Measurements from ENCODE around the gene SGMS1.
"Not testable (repeated sequence)": the region's sequence is repeated elsewhere in the genome, so short reads cannot be mapped to it uniquely, and the experiment has no call there.

The SGMS1 gene

DNA sequence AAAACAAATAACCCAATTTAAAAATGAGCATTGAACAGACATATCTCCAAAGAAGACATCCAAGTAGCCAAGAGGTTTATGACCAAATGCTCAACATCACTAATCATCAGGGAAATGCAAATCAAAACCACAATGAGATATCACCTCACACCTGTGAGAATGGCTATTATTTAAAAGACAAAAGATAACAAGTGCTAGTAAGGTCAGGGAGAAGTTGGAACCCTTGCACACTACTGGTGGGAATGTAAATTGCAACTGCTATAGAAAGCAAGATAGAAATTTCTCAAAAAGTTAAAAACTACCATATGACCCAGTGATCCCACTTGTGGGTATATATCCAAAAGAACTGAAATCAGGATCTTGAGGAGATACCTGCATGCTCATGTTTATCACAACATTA is 49.5 kb downstream of the SGMS1 start:
- Mint-ChIP-seq H3K9me3 (no peaks in the 10 kb centered on the region), H3K4me3 (no peak overlapping the region), H3K27me3 (ENCODE audit: low read depth) (no peaks in the 10 kb centered on the region), H3K27ac (no peak overlapping the region), H3K36me3 (ENCODE audit: low read depth) (no peaks in the 10 kb centered on the region), H3K4me1 (ENCODE audit: low read depth) (peaks cover 11% of the 10 kb centered on the region)

DNA sequence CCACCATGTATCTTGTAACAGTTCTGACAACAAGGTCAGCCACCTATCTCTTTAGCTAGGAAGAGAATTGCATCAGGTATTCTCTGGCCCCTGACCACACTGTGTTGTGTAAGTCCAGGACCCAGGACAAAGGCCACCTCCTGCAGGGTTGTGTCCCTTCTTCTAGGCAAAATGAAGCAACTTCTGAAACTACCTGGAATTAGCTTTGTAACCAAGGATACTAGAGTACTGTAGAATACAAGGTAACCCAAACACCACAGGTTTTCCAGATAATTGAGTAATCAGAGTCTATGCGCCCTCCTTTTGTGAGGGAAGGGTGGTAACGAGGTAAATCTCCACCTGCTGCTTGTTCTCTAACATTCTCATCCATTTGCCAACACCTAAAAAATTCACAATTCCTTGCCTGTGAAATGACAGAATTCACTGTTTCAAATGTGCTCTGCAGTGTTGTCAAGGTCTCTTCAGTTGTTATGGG is 51.7 kb downstream of the SGMS1 start:
- Mint-ChIP-seq H3K27me3 (ENCODE audit: low read depth) (no peaks in the 10 kb centered on the region), H3K27ac (no peak overlapping the region), H3K4me3 (no peak overlapping the region), H3K36me3 (ENCODE audit: low read depth) (no peaks in the 10 kb centered on the region), H3K9me3 (no peaks in the 10 kb centered on the region), H3K4me1 (ENCODE audit: low read depth) (peaks cover 7% of the 10 kb centered on the region)

DNA sequence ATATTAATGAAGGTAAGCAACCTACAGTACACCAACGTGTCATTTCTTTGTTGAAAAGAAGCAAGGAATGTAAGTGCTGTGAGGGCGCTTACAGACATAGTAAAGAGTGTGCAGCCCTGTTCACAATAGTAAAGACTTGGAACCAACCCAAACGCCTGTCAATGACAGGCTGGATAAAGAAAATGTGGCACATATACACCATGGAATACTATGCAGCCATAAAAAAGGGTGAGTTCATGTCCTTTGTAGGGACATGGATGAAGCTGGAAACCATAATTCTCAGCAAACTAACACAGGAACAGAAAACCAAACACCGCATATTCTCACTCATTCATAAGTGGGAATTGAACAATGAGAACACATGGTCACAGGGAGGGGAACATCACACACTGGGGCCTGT is 55.0 kb downstream of the SGMS1 start:
- not testable (repeated sequence) for H3K4me3 Mint-ChIP-seq; H3K9me3 Mint-ChIP-seq; H3K27ac Mint-ChIP-seq; H3K27me3 Mint-ChIP-seq (ENCODE audit: low read depth); H3K4me1 Mint-ChIP-seq (ENCODE audit: low read depth); H3K36me3 Mint-ChIP-seq (ENCODE audit: low read depth)

DNA sequence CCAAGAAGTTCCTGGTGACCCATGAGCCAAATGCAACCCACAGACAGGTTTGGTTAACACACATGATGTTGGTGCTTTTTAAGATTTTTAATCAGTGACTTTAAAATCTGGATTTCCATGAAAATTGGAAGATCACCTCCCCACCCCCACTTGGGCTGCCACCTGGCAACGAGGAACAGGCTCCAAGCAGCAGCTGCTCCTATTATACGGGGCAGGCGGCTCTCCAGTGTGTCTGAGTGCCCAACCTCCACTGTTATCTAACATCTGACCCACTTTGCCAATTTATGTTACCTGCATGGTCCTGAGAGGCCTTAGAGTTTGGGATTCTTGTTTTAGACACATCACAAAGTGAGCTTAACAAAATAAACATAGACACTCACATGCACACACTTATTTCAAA is 56.4 kb downstream of the SGMS1 start:
- H3K4me3 Mint-ChIP-seq: no peak overlapping the region
- no peaks in the 10 kb centered on the region for H3K9me3 Mint-ChIP-seq
- no peaks in the 10 kb centered on the region for H3K27me3 Mint-ChIP-seq (ENCODE audit: low read depth)
- no peak overlapping the region for H3K27ac Mint-ChIP-seq
- peaks cover 2% of the 10 kb centered on the region for H3K36me3 Mint-ChIP-seq (ENCODE audit: low read depth)
- no peaks in the 10 kb centered on the region for H3K4me1 Mint-ChIP-seq (ENCODE audit: low read depth)

DNA sequence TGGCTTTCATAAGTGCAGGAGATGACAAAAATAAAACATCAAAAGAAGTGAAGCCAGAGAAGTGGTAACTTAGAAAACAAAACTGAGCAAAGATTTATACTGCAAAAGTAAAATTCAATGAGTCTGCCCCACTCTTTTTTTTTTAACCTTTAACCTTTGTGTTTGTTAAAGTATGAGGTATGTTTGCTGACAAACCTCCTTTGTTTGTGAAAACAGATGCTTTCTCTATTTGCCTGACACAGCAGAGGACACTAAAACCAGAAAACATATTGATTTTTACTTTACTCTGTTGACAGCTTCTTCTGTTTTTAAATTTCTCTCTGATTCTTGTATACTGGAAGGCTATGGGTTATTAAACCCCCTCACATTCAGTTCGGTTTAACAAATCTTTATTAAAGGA is 57.6 kb downstream of the SGMS1 start:
- Mint-ChIP-seq H3K27ac (no peak overlapping the region), H3K27me3 (ENCODE audit: low read depth) (no peaks in the 10 kb centered on the region)

DNA sequence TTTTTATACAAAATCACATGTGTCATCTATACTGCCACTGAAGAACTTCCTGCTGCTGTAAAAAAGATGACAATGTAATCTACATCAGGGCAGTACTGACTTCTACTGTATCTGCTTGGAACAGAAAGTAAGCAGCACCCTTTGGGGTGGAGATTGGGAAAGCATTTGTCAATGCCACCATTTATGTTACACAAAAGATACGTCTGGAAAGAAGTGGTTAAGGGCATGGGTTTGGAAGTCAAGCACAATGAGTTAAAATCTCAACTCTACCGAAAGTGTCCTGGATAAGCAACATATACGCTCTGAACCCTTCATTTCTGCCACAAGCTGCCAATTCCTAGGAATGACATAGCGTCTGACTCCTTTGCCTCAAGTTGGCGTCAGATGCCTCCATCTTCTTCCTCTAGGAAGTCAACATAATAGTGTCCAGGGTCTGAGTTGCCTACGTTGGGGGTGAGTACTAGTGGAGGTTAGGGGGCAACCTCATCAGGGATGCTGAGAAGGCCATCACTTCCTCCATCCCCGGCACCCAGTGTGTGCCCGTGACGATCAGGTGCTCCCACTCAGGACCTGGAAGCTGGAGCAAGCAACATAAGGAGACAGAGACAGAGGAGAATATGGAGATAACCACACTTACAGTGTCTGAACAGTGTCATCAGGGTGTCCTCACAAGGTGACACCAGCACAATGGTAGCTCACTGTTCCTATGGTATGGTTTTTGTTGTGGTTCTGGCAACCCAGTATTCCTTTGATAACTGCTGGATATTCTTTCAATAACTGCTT is 58.3 kb downstream of the SGMS1 start:
- Mint-ChIP-seq H3K27me3 (ENCODE audit: low read depth) (no peaks in the 10 kb centered on the region), H3K4me3 (no peak overlapping the region), H3K4me1 (ENCODE audit: low read depth) (peaks cover 6% of the 10 kb centered on the region), H3K27ac (no peak overlapping the region), H3K9me3 (no peaks in the 10 kb centered on the region), H3K36me3 (ENCODE audit: low read depth) (peaks cover 2% of the 10 kb centered on the region)

More for the DNA sequence above, 57.6 kb downstream of the SGMS1 start:
- H3K4me3 Mint-ChIP-seq: no peak overlapping the region
- no peaks in the 10 kb centered on the region for H3K9me3 Mint-ChIP-seq
- peaks cover 2% of the 10 kb centered on the region for H3K36me3 Mint-ChIP-seq (ENCODE audit: low read depth)
- H3K4me1 Mint-ChIP-seq (ENCODE audit: low read depth): peaks cover 6% of the 10 kb centered on the region

DNA sequence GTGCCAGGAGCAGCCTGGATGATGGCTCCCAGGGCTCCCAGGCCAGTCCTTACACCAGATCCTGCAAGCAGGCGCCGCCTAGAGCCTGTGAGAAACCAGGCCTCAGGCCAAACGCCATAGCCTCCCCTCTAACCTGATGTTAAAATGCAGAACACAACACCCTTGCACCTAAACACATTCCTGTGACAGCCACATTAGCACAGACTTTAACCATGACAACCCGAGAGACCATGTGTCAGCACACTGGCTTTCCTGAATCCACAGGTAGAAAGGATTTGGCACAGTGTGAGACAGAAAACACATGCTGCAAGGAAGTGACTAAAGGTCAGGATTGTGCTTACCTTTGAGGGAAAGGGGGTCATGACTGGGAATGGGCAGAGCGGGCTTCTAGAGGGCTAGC is 59.9 kb downstream of the SGMS1 start:
- Mint-ChIP-seq H3K4me3 (no peak overlapping the region), H3K27me3 (ENCODE audit: low read depth) (no peaks in the 10 kb centered on the region), H3K36me3 (ENCODE audit: low read depth) (peaks cover 2% of the 10 kb centered on the region), H3K9me3 (no peaks in the 10 kb centered on the region), H3K27ac (no peak overlapping the region), H3K4me1 (ENCODE audit: low read depth) (peaks cover 6% of the 10 kb centered on the region)

DNA sequence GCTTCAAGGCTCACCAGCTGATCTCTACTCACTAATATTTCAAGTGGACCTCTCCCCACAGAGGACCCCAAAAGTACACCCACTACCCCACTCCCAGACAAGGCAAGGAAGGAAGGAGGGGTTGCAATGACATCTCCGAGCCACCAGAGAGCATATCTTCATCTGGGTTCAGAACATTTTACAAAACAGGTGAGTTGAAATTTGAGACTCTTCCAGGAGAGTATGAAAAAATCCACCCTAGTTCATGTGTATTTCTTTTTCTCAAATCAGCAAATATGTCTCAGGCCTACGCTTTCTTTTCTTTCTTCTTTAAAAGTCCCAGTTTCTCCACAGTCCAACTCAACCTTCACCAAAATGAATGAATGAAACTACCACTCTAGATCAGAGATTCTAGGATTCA is 61.9 kb downstream of the SGMS1 start:
- H3K4me1 Mint-ChIP-seq (ENCODE audit: low read depth): peaks cover 6% of the 10 kb centered on the region
- H3K36me3 Mint-ChIP-seq (ENCODE audit: low read depth): peaks cover 2% of the 10 kb centered on the region
- H3K27ac Mint-ChIP-seq: no peak overlapping the region
- H3K4me3 Mint-ChIP-seq: no peak overlapping the region
- H3K9me3 Mint-ChIP-seq: no peaks in the 10 kb centered on the region
- H3K27me3 Mint-ChIP-seq (ENCODE audit: low read depth): no peaks in the 10 kb centered on the region

DNA sequence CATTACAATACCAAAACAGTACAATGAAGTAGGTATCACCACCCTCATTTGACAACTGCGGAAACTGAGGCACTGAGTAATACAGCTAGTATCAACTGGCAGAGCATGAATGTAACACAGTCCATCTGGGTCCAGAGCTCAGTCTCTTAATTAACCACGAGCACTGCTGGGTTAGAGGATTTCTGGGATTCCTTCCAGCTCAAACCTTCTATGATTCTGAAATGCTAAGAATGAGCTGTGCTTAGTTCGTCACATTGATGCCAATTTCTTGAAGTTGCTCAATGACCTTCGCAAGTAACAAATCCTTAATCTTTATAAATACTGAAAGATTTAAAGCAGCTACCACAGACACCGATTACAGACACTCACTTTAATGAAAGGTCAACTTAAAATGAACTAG is 62.5 kb downstream of the SGMS1 start:
- Mint-ChIP-seq H3K9me3 (no peaks in the 10 kb centered on the region), H3K27me3 (ENCODE audit: low read depth) (no peaks in the 10 kb centered on the region), H3K36me3 (ENCODE audit: low read depth) (peaks cover 4% of the 10 kb centered on the region), H3K4me3 (no peak overlapping the region), H3K4me1 (ENCODE audit: low read depth) (peaks cover 7% of the 10 kb centered on the region), H3K27ac (no peak overlapping the region)

DNA sequence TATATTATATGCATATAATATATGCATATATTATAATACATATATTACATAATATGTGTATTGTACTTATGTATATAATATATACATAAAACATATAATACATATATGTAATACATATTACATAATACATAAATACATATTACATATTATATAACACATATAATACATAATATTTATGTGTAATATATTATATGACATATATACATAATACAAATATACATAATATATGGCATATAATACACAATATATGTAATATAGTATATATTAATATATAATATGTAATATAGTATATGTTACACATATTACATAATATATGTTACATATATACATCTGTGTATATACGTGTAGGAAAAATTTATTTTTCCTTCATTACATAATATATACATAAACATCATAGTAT is 63.4 kb downstream of the SGMS1 start:
- peaks cover 8% of the 10 kb centered on the region for H3K4me1 Mint-ChIP-seq (ENCODE audit: low read depth)
- H3K27ac Mint-ChIP-seq: no peak overlapping the region
- peaks cover 2% of the 10 kb centered on the region for H3K36me3 Mint-ChIP-seq (ENCODE audit: low read depth)
- no peaks in the 10 kb centered on the region for H3K27me3 Mint-ChIP-seq (ENCODE audit: low read depth)
- no peak overlapping the region for H3K4me3 Mint-ChIP-seq
- H3K9me3 Mint-ChIP-seq: no peaks in the 10 kb centered on the region

DNA sequence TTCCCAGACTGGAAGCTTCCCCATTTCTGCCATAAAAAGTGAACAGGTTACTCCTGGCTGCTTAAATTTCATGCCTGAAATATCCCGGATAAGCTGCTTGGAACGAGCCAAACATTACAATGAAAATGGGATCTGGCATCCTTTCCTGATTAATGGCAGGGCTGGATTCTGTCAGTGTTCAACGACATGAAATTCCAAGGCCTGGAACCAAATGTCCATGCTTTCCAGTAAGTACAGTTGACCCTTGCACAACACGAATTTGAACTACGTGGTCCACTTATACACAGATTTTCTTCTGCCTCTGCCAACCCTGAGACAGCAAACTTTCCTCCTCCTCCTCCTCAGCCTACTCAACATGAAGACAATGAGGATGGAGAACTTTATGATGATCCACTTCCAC is 65.4 kb downstream of the SGMS1 start:
- H3K4me3 Mint-ChIP-seq: no peak overlapping the region
- H3K36me3 Mint-ChIP-seq (ENCODE audit: low read depth): peaks cover 2% of the 10 kb centered on the region
- H3K4me1 Mint-ChIP-seq (ENCODE audit: low read depth): peaks cover 9% of the 10 kb centered on the region
- no peaks in the 10 kb centered on the region for H3K9me3 Mint-ChIP-seq
- H3K27me3 Mint-ChIP-seq (ENCODE audit: low read depth): no peaks in the 10 kb centered on the region
- H3K27ac Mint-ChIP-seq: no peak overlapping the region

DNA sequence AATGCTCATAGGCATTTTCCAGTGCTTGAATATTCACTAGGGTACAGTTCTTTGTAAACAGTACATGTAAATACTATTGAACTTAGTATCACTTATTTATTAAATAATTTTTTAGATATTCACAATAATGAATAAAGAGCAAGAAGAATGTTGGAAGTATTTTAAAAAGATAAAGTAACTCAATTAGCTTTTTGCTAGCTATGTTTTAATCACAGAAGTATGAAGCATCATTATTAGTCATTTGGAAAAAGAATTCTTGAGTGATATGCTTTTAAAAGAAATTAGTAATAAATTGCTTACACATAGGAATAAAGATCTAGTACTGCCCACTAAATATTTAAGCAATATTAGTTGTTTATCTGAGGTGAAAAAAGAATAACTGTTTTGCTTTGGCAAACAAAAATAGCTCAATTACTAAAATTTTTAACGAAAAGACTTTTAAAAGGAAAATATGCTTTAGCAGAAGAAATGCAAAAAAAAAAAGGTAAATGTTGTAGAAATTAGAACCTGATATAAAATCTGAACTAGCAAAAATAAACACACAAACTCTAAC is 66.5 kb downstream of the SGMS1 start:
- no peaks in the 10 kb centered on the region for H3K27me3 Mint-ChIP-seq (ENCODE audit: low read depth)
- H3K9me3 Mint-ChIP-seq: no peaks in the 10 kb centered on the region
- peaks cover 15% of the 10 kb centered on the region for H3K4me1 Mint-ChIP-seq (ENCODE audit: low read depth)
- H3K4me3 Mint-ChIP-seq: no peak overlapping the region
- H3K27ac Mint-ChIP-seq: no peak overlapping the region
- H3K36me3 Mint-ChIP-seq (ENCODE audit: low read depth): peaks cover 2% of the 10 kb centered on the region

DNA sequence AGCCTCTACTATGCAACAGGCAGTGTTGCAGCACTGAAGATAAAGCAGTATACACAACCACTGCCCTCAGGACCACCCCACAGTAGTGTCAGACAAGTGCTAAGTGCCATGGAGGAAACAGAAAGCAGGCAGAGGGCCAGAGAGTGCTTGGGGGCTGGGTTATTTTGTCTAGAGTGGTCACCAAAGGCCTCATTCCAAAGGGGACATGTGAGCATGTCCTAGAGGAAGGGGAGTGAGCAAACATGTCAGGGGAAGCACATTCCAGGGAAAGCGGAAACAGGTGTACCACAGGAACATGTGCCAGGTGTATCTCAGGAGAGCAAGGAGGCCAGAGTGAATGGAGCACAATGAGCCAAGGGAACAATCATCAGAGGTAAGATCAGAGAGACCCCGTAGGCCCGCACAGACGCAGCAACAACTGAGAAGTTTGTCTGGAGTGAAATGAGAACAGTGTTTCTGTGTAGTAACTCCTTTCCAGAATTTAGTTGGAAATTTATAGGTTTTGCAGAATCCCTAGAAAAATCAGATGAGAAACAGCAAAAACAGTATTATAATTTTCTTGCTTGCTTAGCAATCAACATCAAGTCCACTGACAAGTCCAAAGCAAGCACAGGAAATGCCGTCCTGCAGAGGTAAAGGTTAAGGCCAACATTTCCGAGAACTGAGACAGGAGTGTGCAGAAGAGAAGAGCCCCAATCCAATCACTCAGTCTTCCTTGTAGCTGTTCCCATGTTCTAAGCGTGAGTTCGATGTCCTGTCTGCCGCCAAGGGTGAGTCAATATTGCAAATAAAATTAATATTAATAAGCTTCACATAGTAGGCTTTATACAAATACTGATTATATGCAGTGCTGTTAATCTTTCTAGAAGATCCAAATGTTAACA is 67.3 kb downstream of the SGMS1 start:
- Mint-ChIP-seq H3K27ac (no peak overlapping the region), H3K9me3 (no peaks in the 10 kb centered on the region), H3K36me3 (ENCODE audit: low read depth) (peaks cover 2% of the 10 kb centered on the region), H3K27me3 (ENCODE audit: low read depth) (no peaks in the 10 kb centered on the region), H3K4me1 (ENCODE audit: low read depth) (peaks cover 10% of the 10 kb centered on the region), H3K4me3 (no peak overlapping the region)

DNA sequence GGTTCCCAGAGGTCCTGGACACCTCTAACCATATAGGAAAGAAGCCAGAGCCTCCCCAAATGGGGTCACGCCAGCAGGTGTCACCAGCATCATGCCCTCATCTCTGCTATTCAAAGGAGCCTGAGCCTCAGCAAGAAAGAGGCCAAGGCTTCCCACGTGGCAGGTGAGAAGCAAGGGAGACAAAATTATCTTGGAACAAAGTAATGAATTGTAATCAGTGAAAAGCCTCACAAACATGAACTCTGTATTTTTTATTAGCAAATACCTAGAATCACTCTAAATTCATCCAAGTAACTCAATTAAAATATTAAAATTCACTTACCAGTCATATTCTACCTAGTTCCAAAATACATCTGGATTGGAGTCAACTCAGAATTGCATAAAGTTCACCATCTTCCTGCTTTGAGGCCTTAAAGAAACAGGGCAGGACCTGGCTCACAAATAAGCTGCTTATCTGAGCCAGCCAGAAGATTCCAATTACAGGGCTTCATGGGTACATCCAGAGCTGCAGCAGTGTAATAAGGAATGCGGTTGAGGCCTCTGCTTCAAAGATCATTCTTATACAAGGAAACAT is 68.7 kb downstream of the SGMS1 start:
- no peak overlapping the region for H3K27ac Mint-ChIP-seq

More for the DNA sequence above, 68.7 kb downstream of the SGMS1 start:
- Mint-ChIP-seq H3K4me1 (ENCODE audit: low read depth) (peaks cover 9% of the 10 kb centered on the region), H3K9me3 (no peaks in the 10 kb centered on the region), H3K27me3 (ENCODE audit: low read depth) (no peaks in the 10 kb centered on the region), H3K4me3 (no peak overlapping the region), H3K36me3 (ENCODE audit: low read depth) (peaks cover 2% of the 10 kb centered on the region)

Measured in T-helper 1 cell treated with Interleukin-12 subunit alpha and Interleukin-12 subunit beta and Interleukin-4 antibody, amounts not matched to agents 30 μg/mL and 1 μg/mL, for 36 hours (primary cell).